GM23338 (cell line): ENCODE measurements around the gene TRH. TPM values are rescaled to one million over a fixed set of nuclear protein-coding genes. Genes with fewer than 3 reads are reported as not detected.

Experiments used
- ATAC-seq: fragments of 200-7000 bp; cut with Tn5 transposase; 3 replicates; pipeline ENCODE4 v1.9.1; 2020
- DNase-seq: peaks from one replicate; pipeline ENCODE4 v3.0.0-alpha.2; 2015; ENCODE audit warnings: low spot score
- H2AFZ ChIP-seq: fragments of 200-600 bp; sonication (generic); 2 replicates; pipeline ENCODE4 v1.8.0; 2016; ENCODE audit warnings: antibody characterized with exemption, mild to moderate bottlenecking, moderate library complexity
- H3F3A ChIP-seq: fragments of 200-600 bp; sonication (generic); replicated peaks from 2 replicates; pipeline ENCODE4 v1.8.0; 2017; ENCODE audit warnings: antibody characterized with exemption, mixed run types, low read depth
- H3K27ac ChIP-seq: fragments of 200-600 bp; sonication (generic); 2 replicates; pipeline ENCODE4 v1.6.1; 2016; ENCODE audit warnings: low read depth
- H3K27me3 ChIP-seq: fragments of 200-600 bp; sonication (generic); 2 replicates; pipeline ENCODE4 v1.8.0; 2016; ENCODE audit warnings: mild to moderate bottlenecking, mixed run types, moderate library complexity; ENCODE audit not compliant: insufficient read depth
- H3K36me3 ChIP-seq: fragments of 200-600 bp; sonication (generic); 2 replicates; pipeline ENCODE4 v1.8.0; 2016; ENCODE audit warnings: mild to moderate bottlenecking; ENCODE audit not compliant: insufficient read depth
- H3K4me1 ChIP-seq: fragments of 200-600 bp; sonication (generic); 2 replicates; pipeline ENCODE4 v1.8.0; 2016; ENCODE audit warnings: mild to moderate bottlenecking, moderate library complexity; ENCODE audit not compliant: insufficient read depth
- H3K4me2 ChIP-seq: fragments of 200-600 bp; sonication (generic); 2 replicates; pipeline ENCODE4 v1.7.1; 2017; ENCODE audit warnings: mixed run types
- H3K4me3 ChIP-seq: fragments of 200-600 bp; sonication (generic); 2 replicates; pipeline ENCODE4 v1.6.1; 2016; ENCODE audit warnings: mixed run types
- H3K79me2 ChIP-seq: fragments of 200-600 bp; sonication (generic); replicated peaks from 2 replicates; pipeline ENCODE4 v1.8.0; 2017; ENCODE audit warnings: mild to moderate bottlenecking; ENCODE audit not compliant: insufficient read depth
- H3K9me2 ChIP-seq: fragments of 200-600 bp; sonication (generic); 2 replicates; pipeline ENCODE4 v1.8.0; 2017; ENCODE audit not compliant: insufficient read depth
- H4K20me1 ChIP-seq: fragments of 200-600 bp; sonication (generic); replicated peaks from 2 replicates; pipeline ENCODE4 v1.8.0; 2017; ENCODE audit warnings: mild to moderate bottlenecking; ENCODE audit not compliant: insufficient read depth
- H3K27ac Mint-ChIP-seq: 2 replicates; pipeline ENCODE4 v1.8.0; 2020; ENCODE audit warnings: inconsistent platforms, mild to moderate bottlenecking, moderate library complexity, mixed read lengths
- H3K27me3 Mint-ChIP-seq: 3 replicates; pipeline ENCODE4 v1.8.0; 2022; ENCODE audit warnings: low read depth, mild to moderate bottlenecking, moderate library complexity, mixed read lengths, inconsistent platforms; ENCODE audit not compliant: insufficient read depth, poor library complexity
- H3K36me3 Mint-ChIP-seq: 3 replicates; pipeline ENCODE4 v1.8.0; 2021; ENCODE audit warnings: low read depth, mild to moderate bottlenecking, inconsistent platforms, moderate library complexity, mixed read lengths
- H3K4me1 Mint-ChIP-seq: 3 replicates; pipeline ENCODE4 v1.8.0; 2020; ENCODE audit warnings: mild to moderate bottlenecking, inconsistent platforms, mixed read lengths
- H3K4me3 Mint-ChIP-seq: 3 replicates; pipeline ENCODE4 v1.8.0; 2021; ENCODE audit warnings: moderate library complexity, mild to moderate bottlenecking, inconsistent platforms, mixed read lengths
- H3K9me3 Mint-ChIP-seq: 3 replicates; pipeline ENCODE4 v1.8.0; 2020; ENCODE audit warnings: moderate library complexity, mild to moderate bottlenecking, inconsistent platforms, mixed read lengths
- CREB1 ChIP-seq: fragments of 250-450 bp; sonication (Bioruptor Pico); IDR thresholded peaks from 2 replicates; pipeline ENCODE4 v1.5.0; 2020; ENCODE audit warnings: low read depth, mild to moderate bottlenecking, moderate library complexity
- ETS1 ChIP-seq: IDR thresholded peaks from 2 replicates; pipeline ENCODE4 v1.6.1; 2016; ENCODE audit warnings: antibody characterized with exemption
- EZH2 ChIP-seq: fragments of 200-600 bp; sonication (generic); IDR thresholded peaks from one replicate; pipeline ENCODE4 v1.8.0; 2017; ENCODE audit warnings: antibody characterized with exemption, mild to moderate bottlenecking, low read depth; ENCODE audit not compliant: unreplicated experiment
- EZH2phosphoT487 ChIP-seq: fragments of 200-600 bp; sonication (generic); IDR thresholded peaks from one replicate; pipeline ENCODE4 v1.8.1; 2018; ENCODE audit warnings: antibody characterized with exemption; ENCODE audit not compliant: unreplicated experiment
- JUNB ChIP-seq: IDR thresholded peaks from one replicate; pipeline ENCODE4 v1.6.1; 2016; ENCODE audit warnings: antibody characterized with exemption; ENCODE audit not compliant: unreplicated experiment
- NANOG ChIP-seq: IDR thresholded peaks from 2 replicates; pipeline ENCODE4 v1.6.1; 2016; ENCODE audit warnings: antibody characterized with exemption, borderline replicate concordance
- POLR2AphosphoS5 ChIP-seq: IDR thresholded peaks from 2 replicates; pipeline ENCODE4 v1.6.1; 2016; ENCODE audit warnings: antibody characterized with exemption, low read depth
- STAT1 ChIP-seq: IDR thresholded peaks from one replicate; pipeline ENCODE4 v1.6.1; 2016; ENCODE audit warnings: antibody characterized with exemption; ENCODE audit not compliant: unreplicated experiment
- ZNF114 ChIP-seq: fragments of 250-450 bp; sonication (Bioruptor Pico); IDR thresholded peaks from 2 replicates; pipeline ENCODE4 v1.5.0; 2020; ENCODE audit warnings: mild to moderate bottlenecking, moderate library complexity
- ZNF331 ChIP-seq: fragments of 250-450 bp; sonication (Bioruptor Pico); IDR thresholded peaks from 2 replicates; pipeline ENCODE4 v1.5.0; 2020; ENCODE audit warnings: low read depth, mild to moderate bottlenecking, moderate library complexity
- polyA plus RNA-seq: library from polyadenylated mRNA; unstranded; fragments of >200 nt; fragmentation: Nextera tagmentation; extraction: Ambion mirVana; gene quantifications from 2 replicates; pipeline ENCODE4 v1.2.1, GENCODE V29; 2016
- total RNA-seq: library from RNA; depleted of rRNA; stranded (reverse); fragments of >200 nt; shearing (Covaris generic); gene quantifications from 2 replicates; pipeline ENCODE4 v1.2.3, GENCODE V29; 2014
- TF ChIP-seq, protein P1 (sequence below): IDR thresholded peaks from one replicate; pipeline ENCODE4 v1.6.1; 2018; ENCODE audit warnings: antibody characterized with exemption; ENCODE audit not compliant: unreplicated experiment
- TF ChIP-seq, protein P2 (sequence below), 2 experiments: fragments of 200-600 bp in 1 of 2; sonication (generic) in 1 of 2; conservative IDR thresholded peaks; 2 replicates each; pipeline versions ENCODE4 v1.5.1 to v1.6.1; 2016 to 2017; ENCODE audit warnings: antibody characterized with exemption in 2 of 2, low read depth in 2 of 2, mild to moderate bottlenecking in 2 of 2, moderate library complexity in 1 of 2

TRH gene
- total and polyA plus RNA-seq, 2 experiments from 2014 or later = 0.28 TPM; not detected in 1

- TF ChIP-seq JUNB (no peak), NANOG (no peak), STAT1 (no peak), EZH2 (no peak), ETS1 (no peak), ZNF114 (CRISPR knock-in tag) (no peak), CREB1 (CRISPR knock-in tag) (no peak), ZNF331 (no peak)
- TF ChIP-seq, protein P1, sequence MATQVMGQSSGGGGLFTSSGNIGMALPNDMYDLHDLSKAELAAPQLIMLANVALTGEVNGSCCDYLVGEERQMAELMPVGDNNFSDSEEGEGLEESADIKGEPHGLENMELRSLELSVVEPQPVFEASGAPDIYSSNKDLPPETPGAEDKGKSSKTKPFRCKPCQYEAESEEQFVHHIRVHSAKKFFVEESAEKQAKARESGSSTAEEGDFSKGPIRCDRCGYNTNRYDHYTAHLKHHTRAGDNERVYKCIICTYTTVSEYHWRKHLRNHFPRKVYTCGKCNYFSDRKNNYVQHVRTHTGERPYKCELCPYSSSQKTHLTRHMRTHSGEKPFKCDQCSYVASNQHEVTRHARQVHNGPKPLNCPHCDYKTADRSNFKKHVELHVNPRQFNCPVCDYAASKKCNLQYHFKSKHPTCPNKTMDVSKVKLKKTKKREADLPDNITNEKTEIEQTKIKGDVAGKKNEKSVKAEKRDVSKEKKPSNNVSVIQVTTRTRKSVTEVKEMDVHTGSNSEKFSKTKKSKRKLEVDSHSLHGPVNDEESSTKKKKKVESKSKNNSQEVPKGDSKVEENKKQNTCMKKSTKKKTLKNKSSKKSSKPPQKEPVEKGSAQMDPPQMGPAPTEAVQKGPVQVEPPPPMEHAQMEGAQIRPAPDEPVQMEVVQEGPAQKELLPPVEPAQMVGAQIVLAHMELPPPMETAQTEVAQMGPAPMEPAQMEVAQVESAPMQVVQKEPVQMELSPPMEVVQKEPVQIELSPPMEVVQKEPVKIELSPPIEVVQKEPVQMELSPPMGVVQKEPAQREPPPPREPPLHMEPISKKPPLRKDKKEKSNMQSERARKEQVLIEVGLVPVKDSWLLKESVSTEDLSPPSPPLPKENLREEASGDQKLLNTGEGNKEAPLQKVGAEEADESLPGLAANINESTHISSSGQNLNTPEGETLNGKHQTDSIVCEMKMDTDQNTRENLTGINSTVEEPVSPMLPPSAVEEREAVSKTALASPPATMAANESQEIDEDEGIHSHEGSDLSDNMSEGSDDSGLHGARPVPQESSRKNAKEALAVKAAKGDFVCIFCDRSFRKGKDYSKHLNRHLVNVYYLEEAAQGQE = no peak
Observed at GRCh38 chr3:129958755-129959154, 15.8 kb upstream of the TRH start (continued).

- no peak overlapping the region for H3K4me3 ChIP-seq
- Mint-ChIP-seq H3K9me3 (no peaks in the 10 kb centered on the region; the same call in 2 of the 3 replicates), H3K27me3 (peaks cover 13% of the 10 kb centered on the region), H3K4me1 (peaks cover 2% of the 10 kb centered on the region; the same call in 2 of the 3 replicates), H3K27ac (no peak overlapping the region), H3K36me3 (no peaks in the 10 kb centered on the region), H3K4me3 (no peak overlapping the region)
- no peak for ATAC-seq
- peak; percentile 7 for DNase-seq
- no peaks in the 10 kb centered on the region; the same call in 1 of the 2 replicates for H4K20me1 ChIP-seq
- H3K4me2 ChIP-seq = no peak overlapping the region
- H3K4me1 ChIP-seq = no peaks in the 10 kb centered on the region
- no peaks in the 10 kb centered on the region for H3K36me3 ChIP-seq
- no peaks in the 10 kb centered on the region for H3K79me2 ChIP-seq
- no peak overlapping the region for H2AFZ ChIP-seq
- no peaks in the 10 kb centered on the region for H3F3A ChIP-seq
- peaks cover 11% of the 10 kb centered on the region; the same call in 1 of the 2 replicates for H3K27me3 ChIP-seq
- no peak overlapping the region for H3K27ac ChIP-seq
- H3K9me2 ChIP-seq = no peaks in the 10 kb centered on the region
- TF ChIP-seq CREB1 (CRISPR knock-in tag) (no peak), EZH2phosphoT487 (no peak), STAT1 (no peak), JUNB (no peak), POLR2AphosphoS5 (no peak), ETS1 (no peak)
- TF ChIP-seq, protein P2, sequence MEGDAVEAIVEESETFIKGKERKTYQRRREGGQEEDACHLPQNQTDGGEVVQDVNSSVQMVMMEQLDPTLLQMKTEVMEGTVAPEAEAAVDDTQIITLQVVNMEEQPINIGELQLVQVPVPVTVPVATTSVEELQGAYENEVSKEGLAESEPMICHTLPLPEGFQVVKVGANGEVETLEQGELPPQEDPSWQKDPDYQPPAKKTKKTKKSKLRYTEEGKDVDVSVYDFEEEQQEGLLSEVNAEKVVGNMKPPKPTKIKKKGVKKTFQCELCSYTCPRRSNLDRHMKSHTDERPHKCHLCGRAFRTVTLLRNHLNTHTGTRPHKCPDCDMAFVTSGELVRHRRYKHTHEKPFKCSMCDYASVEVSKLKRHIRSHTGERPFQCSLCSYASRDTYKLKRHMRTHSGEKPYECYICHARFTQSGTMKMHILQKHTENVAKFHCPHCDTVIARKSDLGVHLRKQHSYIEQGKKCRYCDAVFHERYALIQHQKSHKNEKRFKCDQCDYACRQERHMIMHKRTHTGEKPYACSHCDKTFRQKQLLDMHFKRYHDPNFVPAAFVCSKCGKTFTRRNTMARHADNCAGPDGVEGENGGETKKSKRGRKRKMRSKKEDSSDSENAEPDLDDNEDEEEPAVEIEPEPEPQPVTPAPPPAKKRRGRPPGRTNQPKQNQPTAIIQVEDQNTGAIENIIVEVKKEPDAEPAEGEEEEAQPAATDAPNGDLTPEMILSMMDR (conservative IDR thresholded peaks at IDR 0.05; ENCODE audit: low read depth in 2 of 2) = no peak
- TF ChIP-seq, protein P1 = no peak
Observed at GRCh38 chr3:129961141-129961541, 13.4 kb upstream of the TRH start.
